A673 (cell line): ENCODE measurements around the gene KAT14.

Experiments
- EZH2 ChIP-seq: fragments of 200-600 bp; sonication (generic); IDR thresholded peaks from 2 replicates; pipeline ENCODE4 v1.6.1; 2017; ENCODE audit warnings: borderline replicate concordance, low read depth, mild to moderate bottlenecking, mixed read lengths, antibody characterized with exemption, low read length; ENCODE audit not compliant: poor library complexity, severe bottlenecking
- TF ChIP-seq, protein P1 (sequence below): fragments of 300-800, 200-600 bp; sonication (generic); conservative IDR thresholded peaks from 2 replicates; pipeline ENCODE4 v1.5.1; 2017; ENCODE audit warnings: low read depth, mild to moderate bottlenecking, antibody characterized with exemption, low read length, moderate library complexity, mixed read lengths

DNA sequence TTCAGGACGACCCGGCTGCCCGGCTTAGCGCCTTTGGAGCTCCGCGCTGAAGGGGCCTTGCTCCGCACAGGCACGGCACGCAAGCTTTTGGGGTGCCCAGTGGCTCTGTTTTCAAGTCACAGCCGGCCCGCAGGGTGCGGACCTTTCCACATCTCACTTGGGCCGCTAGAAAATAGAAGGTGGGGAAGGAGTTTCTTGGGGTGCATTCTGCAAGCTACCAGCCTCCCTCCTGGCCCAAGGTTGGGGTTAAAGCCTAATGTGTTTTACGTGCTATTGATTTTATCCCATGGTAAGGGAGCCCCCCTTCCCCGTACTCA lies 561 bp downstream of the KAT14 start:
- TF ChIP-seq, protein P1, sequence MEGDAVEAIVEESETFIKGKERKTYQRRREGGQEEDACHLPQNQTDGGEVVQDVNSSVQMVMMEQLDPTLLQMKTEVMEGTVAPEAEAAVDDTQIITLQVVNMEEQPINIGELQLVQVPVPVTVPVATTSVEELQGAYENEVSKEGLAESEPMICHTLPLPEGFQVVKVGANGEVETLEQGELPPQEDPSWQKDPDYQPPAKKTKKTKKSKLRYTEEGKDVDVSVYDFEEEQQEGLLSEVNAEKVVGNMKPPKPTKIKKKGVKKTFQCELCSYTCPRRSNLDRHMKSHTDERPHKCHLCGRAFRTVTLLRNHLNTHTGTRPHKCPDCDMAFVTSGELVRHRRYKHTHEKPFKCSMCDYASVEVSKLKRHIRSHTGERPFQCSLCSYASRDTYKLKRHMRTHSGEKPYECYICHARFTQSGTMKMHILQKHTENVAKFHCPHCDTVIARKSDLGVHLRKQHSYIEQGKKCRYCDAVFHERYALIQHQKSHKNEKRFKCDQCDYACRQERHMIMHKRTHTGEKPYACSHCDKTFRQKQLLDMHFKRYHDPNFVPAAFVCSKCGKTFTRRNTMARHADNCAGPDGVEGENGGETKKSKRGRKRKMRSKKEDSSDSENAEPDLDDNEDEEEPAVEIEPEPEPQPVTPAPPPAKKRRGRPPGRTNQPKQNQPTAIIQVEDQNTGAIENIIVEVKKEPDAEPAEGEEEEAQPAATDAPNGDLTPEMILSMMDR, result no peak
- TF ChIP-seq EZH2, result no peak
